ENCODE results near the gene HTT.

- no peak for TF ChIP-seq YY1 (IDR thresholded peaks at IDR 0.05; ENCODE audit: insufficient read depth, insufficient replicate concordance, low read depth, low read length)
- TF ChIP-seq ZNF530 (CRISPR knock-in tag; IDR thresholded peaks at IDR 0.05; ENCODE audit: low read depth), result no peak
- no peak for TF ChIP-seq HNRNPL (IDR thresholded peaks at IDR 0.05; ENCODE audit: low read depth, low read length)
- TF ChIP-seq CTCF (CRISPR knock-in tag; IDR thresholded peaks at IDR 0.05), result no peak
- no peak for TF ChIP-seq FOXJ3 (CRISPR knock-in tag; IDR thresholded peaks at IDR 0.05; ENCODE audit: borderline replicate concordance)
Measured at GRCh38 chr4:3203971-3204431, 129.5 kb downstream of the HTT start.

Measured in HepG2 (cell line).